Hepatocyte (in vitro differentiated cells): ENCODE measurements around the gene SLC29A3.

Experiments
- CTCF ChIP-seq: fragments of 200-600 bp; sonication (generic); IDR thresholded peaks from 2 replicates; pipeline ENCODE4 v1.5.1; 2016; ENCODE audit warnings: antibody characterized with exemption, mild to moderate bottlenecking; ENCODE audit not compliant: poor library complexity
- EZH2phosphoT487 ChIP-seq: fragments of 200-600 bp; sonication (generic); IDR thresholded peaks from one replicate; pipeline ENCODE4 v1.6.1; 2018; ENCODE audit warnings: antibody characterized with exemption, mild to moderate bottlenecking, low read depth, moderate library complexity; ENCODE audit not compliant: unreplicated experiment, severe bottlenecking

GRCh38 chr10:71359364-71360046, 40.4 kb downstream of the SLC29A3 start:
- no peak for TF ChIP-seq EZH2phosphoT487
- no peak for TF ChIP-seq CTCF
